ENCODE results near the gene ATF6B. TPM values are rescaled to one million over a fixed set of nuclear protein-coding genes. Genes with fewer than 3 reads are reported as not detected.
"Not testable (repeated sequence)": the region's sequence is repeated elsewhere in the genome, so short reads cannot be mapped to it uniquely, and the experiment has no call there.

The ATF6B gene
- total RNA-seq, 1 donor from 2014 or later = 88.4 TPM

DNA sequence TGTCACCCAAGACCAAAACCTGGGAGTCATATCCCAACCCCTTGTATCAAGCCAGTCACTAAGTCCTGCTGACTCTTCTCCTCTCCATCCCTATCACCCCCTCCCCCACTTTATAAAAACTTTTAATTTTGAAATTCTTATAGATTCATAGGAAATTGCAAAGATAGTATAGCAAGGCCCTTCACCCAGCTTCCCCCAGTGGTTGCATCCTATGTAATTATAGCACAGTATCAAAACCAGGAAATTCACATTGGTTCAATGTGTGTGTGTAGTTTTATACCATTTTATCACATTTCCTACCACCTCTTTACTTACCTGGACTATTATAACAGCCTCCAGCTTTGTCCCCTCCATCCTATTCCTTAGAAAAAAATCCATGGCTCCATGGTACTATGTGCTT is 30.0 kb upstream of the ATF6B start:
- DNase-seq (ENCODE audit: low spot score) = no peak
- no peak for ATAC-seq
- intact Hi-C loops (cut with DNase I) = no loop called here

- intact Hi-C loops (cut with DNase I) = no loop called here
- ATAC-seq = no peak
- DNase-seq (ENCODE audit: low spot score) = no peak
These were observed 28.8 kb upstream of the ATF6B start for GRCh38 chr6:32156891-32157290.

GRCh38 chr6:32154514-32155161 is 26.6 kb upstream of the ATF6B start:
- intact Hi-C loops (cut with DNase I) = no loop called here
- ATAC-seq = peak; percentile 69
- peak; percentile 77 for DNase-seq (ENCODE audit: low spot score)

DNA sequence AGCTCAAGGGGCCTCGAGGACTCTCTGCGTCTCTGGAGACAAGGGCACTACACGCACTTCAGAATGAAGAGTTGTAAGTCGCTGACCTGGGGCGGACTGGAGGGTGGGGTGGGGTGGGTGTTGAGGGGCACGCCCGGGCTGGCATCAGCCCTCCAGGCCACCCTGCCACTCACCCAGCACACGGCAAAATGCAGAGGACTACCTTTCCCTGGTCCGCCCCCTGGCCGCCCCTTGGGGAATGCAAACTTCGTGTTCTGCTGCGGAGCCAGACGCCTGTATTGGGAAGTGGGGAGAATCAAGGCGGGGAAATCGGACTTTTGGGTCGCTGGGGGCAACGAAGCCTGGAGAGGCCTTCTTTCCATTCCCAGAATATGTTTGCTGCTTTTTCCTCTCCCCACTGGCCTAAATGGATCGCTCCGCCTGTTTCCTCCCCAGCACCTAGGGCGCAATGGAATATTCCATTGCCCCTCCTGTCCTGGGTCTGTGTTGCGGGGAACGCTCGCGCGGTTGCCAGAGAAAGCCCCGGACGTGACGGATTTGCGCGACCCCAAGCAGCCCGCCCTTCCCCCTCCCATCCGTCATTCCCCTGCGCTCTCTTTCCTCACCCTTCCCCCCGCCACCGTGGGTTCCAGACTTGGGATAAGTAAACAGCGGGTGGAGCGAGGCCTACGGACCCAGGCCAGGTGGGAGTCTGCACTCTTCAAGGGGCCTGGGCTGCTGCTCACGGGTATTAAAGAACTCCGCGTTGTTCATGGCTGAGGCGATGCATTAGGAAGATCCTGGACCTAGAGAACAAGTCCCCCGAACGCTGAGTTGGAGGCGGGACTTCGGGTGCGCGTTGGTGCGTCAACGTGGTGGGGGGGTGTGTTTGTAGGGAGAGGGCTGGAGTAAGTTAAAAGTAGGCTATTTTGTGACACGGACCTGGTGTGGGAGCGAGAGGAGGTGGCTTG is 25.8 kb upstream of the ATF6B start, which contains the start of gene PPT2:
TSS of gene PPT2 (plus strand) at position 578 of the 950 bp plus-strand sequence. CDS start 454 bp downstream, outside the sequence.
- ATAC-seq = peak; percentile 93

DNA sequence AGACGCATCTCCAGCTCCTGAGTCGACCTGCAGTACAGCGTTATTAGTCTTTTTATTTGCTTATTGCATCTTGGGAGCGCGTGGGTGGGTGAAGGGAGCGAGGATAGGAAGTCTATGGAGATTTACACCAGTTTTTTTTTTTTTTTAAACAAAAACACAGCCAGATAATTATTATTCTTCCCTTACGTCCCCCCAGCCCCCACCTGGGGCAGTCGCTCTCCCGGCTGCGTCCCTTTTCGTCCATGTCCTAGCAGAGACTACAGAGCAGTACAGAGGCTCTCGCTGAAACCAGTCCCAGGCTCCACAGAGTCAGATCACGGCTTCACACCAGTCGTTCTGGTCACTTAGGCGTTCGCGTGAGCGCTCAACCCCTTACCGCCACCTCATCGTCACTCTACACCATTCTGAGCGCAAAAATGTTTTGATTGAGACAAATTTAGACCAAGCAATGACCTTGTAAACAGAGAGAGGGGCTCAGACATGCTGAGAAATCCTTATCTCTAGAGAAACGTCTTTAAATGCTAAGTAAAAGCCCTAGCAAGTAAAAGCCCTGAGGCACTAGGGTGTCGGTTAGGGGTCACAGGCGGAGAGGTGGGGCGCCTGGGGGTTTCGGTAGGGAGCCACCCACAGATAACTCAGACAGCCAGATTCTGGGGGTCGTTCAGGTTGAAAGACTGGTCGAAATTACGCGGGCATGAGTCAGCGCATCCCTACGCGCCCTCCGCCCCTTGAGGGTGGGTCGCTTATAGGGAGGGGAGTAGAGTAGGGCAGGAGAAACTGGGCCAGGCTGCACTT is 24.9 kb upstream of the ATF6B start:
- intact Hi-C loops (cut with DNase I) = no loop called here
- peak; percentile 71 for DNase-seq (ENCODE audit: low spot score)
- peak; percentile 52 for ATAC-seq

More for the DNA sequence above, 25.8 kb upstream of the ATF6B start, which contains the start of gene PPT2:
- intact Hi-C loops (cut with DNase I) = no loop called here
- DNase-seq (ENCODE audit: low spot score) = peak; percentile 93

DNA sequence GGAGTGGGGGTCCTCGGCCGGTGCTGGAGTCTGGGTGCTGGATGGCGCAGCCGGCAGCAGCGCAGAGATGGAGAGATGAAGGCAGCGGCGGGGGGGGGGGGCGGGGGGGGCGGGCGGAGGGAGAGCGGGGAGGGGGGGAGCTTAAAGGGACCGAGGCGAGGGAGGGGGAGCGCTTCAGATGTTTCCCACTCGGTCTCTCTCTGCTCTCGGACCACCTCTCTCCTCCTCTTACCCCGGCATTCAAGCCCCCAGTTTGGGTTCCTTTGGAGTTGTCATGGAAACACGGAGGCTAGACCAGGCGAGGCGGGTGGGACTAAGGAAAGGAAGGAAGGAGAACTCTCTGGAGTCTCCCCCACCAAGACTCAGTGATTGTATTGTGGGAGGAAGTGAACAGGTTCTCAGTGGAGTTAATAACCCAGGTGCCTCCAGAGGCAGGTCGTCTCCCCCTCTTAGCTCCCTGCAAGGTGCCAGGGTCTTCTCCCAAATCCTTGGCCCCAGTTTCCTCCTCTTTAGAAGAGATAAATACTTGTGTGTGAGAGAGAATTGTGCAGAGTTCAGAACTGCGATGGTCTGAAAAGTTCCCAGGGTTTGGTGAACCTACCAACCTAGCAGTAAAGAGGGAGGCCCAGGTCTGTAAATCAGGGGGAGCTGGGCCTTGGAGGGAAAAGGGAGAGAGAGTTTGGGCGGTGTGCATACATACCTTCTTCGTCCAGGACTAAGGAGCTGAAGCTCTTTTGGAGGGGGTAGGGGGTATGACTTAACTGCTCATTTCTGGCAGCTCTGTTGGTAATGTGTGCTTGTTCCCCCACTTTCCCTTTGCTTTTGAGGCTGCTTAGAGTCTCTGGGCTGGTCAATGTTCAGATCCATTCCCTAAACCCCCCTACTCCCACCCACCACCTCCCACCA is 24.1 kb upstream of the ATF6B start, which contains the start of gene PRRT1:
TSS of gene PRRT1 (minus strand) at position 77 of the 906 bp plus-strand sequence. CDS start 112 bp downstream, outside the sequence.
- ATAC-seq = no peak
- intact Hi-C loops (cut with DNase I) = no loop called here
- DNase-seq (ENCODE audit: low spot score) = no peak

- ATAC-seq (no peak), DNase-seq (ENCODE audit: low spot score) (no peak)
- intact Hi-C loops (cut with DNase I) = no loop called here
These were observed 23.3 kb upstream of the ATF6B start for GRCh38 chr6:32151181-32151862.

- DNase-seq (ENCODE audit: low spot score) (no peak), ATAC-seq (no peak)
- intact Hi-C loops (cut with DNase I) = no loop called here
These were observed 22.2 kb upstream of the ATF6B start for GRCh38 chr6:32149932-32150870.

DNA sequence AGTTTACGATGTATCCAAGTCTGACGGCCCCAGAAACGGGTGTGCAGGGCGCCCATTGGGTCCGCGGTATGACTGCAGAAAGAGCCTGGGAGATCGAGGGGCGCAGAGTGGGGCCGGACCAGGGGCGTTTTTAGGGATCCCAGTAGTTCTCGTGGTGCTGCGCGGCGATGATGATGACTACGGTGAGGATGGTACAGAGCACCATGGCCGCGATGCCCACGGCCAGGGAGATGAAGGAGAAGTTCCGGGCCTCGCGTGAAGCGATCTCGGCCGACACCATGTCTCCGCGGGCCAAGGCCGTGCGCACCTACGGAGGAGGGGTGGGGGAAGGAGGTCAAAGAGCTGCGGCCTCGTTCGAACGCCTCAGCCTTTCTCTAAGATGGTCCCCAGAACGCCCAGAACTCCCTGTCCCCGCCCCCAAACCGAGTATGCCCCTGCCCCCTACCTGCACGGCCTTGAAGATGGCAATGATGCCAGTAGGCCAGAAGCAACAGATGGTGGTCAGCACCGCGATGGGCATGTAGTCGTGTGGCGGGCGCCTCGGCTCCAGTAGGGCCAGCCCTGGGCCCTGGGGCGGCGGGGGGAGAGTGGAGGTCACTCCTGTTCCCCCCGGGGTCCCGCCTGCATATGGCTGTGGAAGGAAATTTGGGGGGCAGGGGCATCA is 21.2 kb upstream of the ATF6B start:
- DNase-seq (ENCODE audit: low spot score) (no peak), ATAC-seq (no peak)
- intact Hi-C loops (cut with DNase I) = no loop called here

- peak; percentile 37 for ATAC-seq
- peak; percentile 87 for DNase-seq (ENCODE audit: low spot score)
- intact Hi-C loops (cut with DNase I) = no loop called here
These were observed 20.4 kb upstream of the ATF6B start for GRCh38 chr6:32148289-32149091.

- DNase-seq (ENCODE audit: low spot score) (no peak), ATAC-seq (no peak)
- intact Hi-C loops (cut with DNase I) = no loop called here
These were observed 19.5 kb upstream of the ATF6B start for GRCh38 chr6:32147401-32148132.

DNA sequence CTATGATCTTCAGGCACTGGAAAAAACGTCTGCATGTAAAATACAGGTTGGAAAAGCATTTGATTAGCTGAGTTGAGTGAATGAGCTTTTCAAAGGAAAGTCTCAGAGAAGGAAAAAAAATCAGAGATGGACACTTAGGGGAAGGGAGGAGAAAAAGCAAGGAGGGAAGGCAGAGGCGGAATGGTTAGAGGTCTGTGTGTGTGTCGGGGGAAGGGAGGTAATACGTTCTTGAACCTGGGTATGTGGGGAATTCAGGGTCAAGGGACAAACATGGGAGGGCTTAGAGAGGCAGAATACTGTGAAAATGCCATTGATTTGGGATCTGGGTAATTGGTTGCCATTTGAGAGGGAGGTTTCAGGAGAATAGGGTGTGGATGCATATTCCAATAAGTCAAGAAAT is 18.6 kb upstream of the ATF6B start:
- intact Hi-C loops (cut with DNase I) = no loop called here

DNA sequence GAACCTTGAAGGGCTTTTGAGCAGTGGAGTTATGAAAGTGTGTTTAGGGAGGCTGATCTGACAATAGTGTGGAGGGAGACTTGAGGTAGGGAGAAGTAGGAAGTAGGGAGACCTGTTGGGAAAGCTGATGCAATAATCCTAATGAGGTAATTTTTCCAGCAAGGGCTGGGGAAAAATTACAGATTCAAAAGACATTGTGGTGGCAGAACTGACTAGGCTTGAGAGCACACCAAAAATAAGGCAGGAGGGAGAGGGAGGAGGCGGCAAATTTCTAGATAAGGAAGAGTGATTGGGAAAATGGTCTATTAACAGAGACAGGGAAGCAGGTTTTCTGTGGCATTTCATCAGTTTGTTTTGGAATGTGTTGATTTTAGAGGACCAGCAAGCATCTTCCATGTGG is 18.2 kb upstream of the ATF6B start:
- intact Hi-C loops (cut with DNase I) = no loop called here
- ATAC-seq (no peak), DNase-seq (ENCODE audit: low spot score) (no peak)

More for the DNA sequence above, 18.6 kb upstream of the ATF6B start:
- DNase-seq (ENCODE audit: low spot score) (no peak), ATAC-seq (no peak)

- intact Hi-C loops (cut with DNase I); ATAC-seq; DNase-seq (ENCODE audit: low spot score): not testable (repeated sequence)
These were observed 16.2 kb upstream of the ATF6B start for GRCh38 chr6:32144238-32144637.

All from sciatic nerve (tissue), 2 donors.